DMS53 (cell line): Measurements from ENCODE around the gene C13orf46.

Source experiments
- DNase-seq: peaks from one replicate; lab custom pipeline; 2025; lab: John Stamatoyannopoulos, UW

Gene C13orf46

DNA sequence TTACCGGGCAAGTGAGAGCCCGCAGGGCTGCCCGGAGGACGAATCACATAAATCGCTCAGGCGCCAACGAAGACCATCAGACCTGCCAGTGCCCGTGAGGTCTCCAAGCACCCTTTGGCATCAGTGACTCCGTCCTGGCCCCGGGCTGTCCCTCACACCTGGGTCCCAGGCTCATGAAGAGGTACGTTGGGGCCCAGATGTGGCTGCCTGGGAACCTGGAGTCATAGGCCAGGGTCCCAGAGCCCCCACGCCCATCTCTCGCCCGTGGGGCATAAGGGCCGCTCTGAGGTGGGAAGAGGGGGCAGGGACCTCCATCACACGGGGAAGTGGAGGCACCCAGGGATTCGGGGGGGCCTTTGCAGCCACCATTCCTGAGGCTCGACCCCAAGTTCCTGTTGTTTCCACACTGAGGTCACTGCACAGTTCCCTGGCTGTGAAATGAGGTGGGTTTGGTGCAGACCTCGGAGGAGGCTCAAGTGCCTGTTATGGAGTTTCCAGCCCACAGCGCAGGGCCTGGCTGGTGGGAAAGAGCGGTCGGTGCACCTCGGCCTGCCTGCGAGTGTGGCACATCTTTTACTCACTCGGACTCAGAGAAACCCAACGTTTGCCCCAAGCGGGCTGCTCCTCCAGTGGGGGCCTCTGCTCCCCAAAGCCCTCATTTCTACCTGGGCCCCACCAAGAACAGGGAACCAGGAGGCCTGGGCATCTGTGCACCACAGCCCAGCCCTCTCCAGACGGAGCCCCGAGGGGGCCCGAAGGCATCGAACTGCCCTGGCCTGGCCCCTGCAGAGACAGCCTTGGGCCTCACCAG, 35.9 kb upstream of the C13orf46 start:
- no peak for DNase-seq

DNA sequence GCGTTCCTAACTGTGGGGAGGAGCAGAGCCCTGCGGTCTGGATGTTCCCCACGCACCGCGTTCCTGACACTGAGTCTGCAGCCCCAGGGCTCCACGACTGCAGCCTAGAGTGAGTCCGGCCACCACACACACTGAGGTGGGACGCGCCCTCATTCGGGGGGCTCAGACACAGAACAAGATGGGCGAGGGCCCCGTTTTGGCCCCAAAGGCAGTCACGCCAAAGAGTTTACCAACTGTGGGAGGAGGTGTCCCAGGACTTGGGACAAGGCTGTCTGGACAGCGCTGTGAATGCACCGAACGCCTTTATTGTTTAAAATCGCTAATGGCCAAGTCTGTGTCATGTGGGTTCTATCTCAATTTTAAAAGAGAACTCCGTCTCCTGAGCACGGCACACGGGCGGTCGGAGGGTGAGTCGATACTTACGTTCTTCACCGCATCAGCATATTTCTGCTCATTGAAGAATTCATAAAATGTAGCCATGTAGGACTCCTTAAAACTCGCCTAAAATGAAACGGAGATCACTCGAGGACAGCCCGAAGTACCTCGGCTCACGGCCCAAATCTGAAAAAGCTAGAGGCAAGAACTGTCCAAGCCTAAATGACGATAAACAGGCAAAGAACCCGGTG, 35.2 kb upstream of the C13orf46 start:
- no peak for DNase-seq

DNA sequence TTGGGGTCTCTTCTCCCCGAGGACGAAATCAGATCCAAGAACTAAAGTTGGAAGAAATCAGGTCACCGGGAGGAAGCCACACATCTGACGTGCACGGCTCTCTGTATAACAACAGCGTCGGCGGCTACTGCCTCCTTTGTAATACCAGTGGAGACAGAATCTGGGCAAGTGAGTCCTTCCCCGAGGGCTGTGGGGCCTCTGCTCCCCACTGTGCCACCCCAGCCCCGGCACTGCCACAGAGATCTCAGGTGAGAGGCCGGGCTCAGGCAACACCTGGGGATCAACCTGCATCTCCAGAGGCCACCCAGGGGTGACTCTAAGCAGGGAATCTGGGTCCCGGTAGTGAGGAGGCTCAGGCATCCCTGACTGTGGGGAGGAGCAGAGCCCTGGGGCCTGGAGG, 33.7 kb upstream of the C13orf46 start:
- no peak for DNase-seq

DNA sequence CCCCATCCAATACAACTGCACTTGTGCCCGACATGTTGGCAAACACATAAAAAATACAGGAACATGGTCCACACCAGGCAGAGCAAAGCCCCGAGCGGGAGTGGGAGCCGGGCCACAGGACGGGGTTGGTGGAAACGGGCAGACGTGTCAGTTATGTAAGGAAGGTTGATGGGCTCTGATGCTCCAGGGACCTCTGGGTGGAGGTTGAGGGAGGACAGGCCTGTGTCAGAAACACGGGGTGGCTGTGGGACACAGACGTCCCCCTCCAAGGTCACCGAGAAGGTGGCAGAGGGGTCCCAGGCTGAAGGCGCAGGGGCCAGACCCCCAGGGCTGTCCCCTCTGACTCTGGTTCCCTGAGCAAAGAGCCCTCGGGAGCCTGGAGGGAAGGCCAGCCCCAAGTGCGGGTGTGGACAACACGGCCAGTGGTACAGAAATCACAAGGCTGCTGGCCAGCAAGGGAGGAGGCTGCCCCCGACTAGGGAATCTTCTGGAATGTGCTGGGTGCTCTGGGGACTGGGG, 31.4 kb upstream of the C13orf46 start:
- DNase-seq: no peak

DNA sequence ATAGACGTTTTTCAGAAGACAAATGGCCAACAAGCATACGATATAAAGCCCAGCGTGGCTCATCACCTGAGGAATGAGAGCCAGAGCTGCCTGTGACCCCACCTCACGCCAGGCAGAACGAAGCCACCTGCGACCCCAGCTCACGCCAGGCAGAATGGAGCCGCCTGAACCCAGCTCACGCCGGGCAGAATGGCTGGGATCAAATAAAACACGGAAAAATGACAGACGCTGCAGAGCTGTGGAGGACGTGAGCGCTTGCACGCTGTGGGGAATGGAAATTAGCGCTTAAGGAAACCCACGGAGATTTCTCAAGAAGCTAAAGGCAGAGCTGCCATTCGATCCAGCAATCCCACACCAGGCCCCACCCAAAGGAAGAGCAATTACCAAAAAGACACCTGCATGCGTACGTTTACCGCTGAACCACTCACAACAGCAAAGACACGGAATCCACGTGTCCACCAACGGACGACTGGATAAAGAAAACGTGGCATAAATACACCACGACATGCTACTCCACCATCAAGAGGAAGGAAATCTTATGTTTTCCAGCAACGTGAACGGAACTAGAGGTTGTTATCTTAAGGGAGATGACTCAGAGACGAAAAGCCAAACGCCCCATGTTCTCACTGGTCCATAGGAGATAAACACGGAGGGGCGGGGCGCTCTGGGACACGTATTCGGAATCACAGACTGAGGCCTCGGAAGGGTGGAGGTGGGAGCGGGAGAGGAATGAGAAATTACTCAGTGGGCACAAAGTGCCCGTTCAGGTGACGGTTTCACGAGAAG, 30.7 kb upstream of the C13orf46 start:
- no peak for DNase-seq

DNA sequence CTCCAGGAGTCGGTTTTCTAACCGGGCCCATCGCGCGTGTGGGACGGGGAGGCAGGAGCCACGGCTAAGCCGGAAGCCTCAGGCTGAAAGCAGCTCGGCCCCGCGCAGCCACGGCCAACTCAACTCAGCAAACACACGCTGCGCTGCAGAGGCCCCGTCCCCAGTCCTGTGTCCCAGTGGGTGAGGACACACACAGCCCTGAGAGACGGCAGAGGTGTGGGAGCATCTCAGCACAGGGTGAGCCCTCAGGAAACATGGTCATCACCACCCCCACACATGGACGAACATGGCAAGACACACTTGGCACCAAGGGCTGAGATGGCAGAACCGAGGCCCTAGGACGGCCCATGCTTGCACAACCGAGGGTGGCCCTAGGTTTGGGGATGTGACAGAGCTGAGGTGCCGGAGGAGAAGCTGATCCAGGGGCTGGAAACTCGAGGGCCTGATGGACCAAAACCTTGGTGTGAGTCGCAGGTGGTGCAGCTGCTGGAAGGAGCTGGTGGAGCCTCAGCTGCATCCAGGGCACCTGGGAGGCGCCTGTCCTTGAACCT, 29.0 kb upstream of the C13orf46 start:
- DNase-seq: no peak

DNA sequence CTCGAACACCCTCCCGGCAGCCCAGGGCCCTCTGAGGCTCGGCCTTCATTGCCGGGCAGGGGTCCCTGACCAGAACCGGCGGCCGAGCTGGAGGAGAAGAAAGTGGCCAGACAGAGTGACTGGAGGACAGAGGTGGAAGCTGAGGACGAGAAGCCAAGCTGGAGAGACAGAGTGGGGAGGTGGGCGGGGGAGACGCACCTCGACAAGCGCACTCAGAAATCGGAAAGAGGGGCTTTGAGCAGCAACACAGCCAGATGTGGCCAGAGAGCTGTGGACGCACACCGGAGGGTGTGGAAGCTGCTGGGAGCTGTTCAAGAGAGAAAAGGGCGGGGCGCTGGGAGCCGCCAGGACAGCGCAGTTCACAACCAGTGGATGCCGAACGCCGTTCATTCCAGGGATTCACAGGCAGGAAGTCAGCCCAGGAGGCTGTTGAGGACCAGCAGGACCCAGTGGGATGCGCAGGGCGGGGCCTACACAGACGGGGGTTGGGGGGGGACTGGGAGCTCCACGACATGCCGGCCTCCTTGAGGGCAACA, 28.2 kb upstream of the C13orf46 start:
- DNase-seq: no peak

DNA sequence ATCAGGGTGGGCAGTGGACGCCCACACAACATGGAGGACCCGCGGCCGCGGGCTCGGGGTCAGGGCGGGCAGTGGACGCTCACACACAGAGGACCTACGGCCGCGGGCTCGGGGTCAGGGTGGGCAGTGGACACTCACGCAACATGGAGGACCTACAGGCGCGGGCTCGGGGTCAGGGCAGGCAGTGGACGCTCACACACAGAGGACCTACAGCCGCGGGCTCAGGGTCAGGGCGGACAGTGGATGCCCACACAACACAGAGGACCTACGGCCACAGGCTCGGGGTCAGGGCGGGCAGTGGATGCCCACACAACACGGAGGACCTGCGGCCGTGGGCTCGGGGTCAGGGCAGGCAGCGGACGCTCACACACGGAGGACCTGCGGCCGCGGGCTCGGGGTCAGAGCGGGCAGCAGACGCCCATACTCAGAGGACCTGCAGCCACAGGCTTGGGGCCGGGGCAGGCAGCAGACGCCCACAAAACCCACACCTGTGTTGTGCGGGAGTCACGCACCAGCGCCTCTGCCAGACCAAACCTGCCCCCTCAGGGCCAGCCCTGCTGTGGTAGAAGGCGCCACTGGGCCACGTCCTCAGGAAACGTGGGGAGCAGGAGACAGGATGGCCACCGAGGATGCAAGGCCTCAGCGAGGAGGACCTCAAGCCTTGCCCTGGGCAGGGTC, 27.6 kb upstream of the C13orf46 start:
- DNase-seq: no peak

DNA sequence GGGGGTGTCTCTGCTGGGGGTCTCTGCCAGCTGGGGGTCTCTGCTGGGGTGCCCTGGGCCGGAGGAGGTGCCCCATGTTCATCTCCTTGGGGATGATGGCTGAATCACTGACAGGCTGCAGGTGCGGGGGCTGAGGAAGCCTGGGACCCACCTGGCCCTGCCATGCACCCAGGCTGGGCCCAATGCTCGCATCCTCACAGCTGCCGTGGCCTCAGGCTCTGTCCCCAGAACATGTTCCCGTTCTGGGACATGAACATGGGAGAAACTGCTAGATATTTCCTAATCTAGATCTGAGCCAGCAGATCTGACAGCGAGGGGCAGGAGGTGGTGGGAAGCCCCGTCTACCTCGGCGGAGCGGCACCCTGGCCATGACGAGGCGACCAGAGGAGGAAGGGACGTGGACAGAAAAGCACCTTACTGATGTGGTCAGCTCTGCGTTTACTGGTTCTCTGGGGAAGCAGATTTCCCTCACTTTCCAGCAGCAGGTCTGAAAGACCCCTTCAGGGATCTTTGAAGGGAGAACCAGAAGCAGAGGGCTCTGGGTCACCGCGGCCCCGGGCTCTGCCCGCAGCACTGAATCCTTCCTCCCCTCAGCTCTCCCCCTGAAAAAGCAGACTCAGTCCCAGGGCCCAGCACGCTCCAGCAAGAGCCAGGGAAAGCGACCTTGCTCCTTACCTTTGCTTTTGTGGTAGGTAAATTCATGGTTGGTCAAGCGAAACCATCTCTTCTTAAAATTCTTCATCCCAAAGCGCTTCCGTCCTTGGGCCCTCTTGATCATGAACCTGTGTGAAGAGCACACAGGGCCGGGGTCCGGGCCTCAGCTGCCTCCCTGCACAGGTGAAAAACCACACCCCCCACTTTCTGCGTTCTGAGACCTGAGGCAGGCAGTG, 26.5 kb upstream of the C13orf46 start:
- DNase-seq: no peak

DNA sequence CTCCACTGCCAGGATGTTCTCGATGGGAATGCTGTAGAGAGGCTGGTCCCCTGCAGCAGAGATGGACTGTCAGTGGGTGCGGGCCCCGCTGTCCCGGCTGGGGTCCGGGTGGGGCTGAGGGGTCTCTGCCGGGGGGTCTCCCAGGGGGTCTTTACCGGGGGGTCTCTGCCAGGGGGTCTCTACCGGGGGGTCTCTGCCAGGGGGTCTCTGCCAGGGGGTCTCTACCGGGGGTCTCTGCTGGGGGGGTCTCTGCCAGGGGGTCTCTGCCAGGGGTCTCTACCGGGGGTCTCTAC, 25.7 kb upstream of the C13orf46 start:
- DNase-seq: no peak

DNA sequence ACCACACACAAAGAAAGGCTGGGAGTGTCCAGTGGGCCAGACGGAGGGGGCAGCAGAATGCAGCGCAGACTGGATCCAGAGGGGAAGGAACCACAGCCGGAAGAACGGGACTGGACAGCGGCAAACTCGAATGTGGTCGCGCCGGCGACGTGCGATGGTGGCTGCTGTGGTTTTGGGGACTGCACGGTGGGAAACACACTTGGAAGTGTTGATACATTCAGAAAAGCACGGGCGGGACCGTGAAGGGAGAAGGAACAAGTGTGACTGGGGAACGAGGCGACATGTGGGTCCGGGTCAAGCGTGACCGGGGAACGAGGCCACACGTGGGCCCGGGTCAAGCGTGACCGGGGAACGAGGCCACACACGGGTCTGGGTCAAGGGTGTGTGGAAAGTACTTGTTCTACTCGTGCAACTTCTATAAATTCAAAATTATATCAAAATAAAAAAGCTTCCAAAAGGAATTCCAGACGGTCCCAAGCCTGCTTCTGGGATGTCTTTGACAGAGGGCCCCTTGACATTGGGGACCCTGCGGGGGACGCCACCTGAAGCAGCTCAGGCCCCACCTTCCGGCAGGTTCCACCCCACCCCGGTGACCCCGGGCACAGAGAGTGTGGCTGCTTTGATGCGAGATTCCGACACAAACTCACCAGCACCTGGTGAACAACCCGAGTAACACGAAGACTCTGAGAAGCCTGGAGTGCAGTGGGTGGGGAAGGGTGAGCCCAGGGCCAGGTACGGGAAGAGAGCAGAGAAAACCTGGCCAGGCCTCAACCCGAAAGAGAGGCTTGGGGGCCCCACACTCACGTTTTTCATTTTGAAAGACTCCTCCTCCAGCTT, 25.1 kb upstream of the C13orf46 start:
- DNase-seq: no peak

DNA sequence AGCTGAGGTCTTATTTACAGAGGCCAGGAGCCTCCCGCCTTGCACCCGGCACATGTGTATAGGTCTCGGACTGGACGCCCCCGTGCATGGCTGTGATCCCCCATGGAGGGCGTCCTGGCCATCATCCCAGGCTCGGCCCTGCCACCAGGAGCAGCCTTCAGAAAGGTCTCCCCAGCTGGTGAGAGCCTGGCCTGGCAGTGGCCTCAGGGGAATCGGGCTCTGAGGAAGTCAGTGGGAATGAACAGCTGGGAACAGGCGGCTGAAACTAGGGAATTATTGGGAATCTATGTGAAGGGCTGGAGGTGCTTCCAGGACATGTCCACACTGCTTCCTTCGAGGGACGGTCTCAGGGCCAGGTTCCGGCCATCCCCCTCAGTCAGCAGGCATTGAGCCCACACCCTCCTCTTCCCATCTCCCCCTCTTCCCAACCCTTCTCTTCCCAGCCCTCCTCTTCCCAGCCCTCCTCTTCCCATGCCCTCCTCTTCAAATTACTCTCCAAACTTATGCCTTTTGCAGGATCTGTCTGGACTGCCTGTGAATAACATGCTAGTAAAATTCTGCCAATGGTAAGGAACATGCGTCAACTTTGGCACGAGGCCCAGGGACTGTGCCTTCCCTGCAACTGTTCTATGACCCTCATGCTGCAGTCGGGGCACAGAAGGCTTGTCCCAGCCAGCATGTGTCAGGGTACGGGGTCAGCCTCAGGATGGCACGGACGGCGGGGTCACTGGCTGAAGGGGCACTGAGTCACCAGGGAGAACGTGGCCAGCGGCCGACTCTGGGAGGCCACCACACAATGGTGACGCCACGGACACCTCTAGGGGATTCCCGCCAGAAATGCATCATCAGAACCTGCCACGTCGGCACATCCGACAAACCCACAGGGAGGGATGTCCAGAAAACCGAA, 24.2 kb upstream of the C13orf46 start:
- DNase-seq: no peak

DNA sequence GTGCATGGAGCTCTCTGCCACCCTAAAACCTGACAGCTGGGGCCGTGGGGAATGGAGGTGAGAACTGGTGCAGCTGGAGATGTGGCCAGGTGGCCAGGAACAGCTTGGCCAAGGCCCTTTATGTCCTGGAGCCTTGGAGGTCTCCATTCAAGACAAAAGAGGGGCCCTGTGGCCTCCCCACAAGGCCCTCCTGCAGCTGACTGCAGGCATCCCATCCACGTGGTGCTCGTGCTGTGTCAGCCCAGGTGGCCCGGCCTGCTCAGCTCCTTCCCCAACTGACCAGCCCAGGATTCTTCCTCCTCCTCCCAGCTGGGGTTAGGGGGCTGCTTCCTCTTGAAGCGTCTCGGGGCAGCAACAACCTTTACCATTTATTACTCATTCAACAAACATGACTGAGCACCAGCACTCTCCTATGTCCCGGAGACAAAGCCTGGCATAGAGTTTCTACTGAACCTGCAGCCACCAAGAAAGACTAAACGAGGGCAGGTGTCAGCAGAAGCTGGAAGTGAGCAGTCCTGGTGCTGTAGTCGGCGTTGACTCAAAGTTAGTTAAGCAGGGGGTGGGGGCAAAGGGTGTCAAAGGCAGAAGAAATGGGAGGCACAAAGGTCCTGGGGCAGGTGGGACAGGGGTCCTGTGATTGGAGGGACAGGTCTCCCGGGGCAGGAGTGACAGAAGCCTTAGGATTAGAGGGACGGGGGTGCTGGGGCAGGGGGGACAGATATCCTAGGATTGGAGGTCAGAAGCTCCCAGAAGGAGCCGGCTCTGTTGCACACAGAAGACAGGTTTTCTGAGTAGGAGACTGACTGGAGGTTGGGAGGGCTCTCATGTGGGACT, 23.3 kb upstream of the C13orf46 start:
- DNase-seq: no peak

DNA sequence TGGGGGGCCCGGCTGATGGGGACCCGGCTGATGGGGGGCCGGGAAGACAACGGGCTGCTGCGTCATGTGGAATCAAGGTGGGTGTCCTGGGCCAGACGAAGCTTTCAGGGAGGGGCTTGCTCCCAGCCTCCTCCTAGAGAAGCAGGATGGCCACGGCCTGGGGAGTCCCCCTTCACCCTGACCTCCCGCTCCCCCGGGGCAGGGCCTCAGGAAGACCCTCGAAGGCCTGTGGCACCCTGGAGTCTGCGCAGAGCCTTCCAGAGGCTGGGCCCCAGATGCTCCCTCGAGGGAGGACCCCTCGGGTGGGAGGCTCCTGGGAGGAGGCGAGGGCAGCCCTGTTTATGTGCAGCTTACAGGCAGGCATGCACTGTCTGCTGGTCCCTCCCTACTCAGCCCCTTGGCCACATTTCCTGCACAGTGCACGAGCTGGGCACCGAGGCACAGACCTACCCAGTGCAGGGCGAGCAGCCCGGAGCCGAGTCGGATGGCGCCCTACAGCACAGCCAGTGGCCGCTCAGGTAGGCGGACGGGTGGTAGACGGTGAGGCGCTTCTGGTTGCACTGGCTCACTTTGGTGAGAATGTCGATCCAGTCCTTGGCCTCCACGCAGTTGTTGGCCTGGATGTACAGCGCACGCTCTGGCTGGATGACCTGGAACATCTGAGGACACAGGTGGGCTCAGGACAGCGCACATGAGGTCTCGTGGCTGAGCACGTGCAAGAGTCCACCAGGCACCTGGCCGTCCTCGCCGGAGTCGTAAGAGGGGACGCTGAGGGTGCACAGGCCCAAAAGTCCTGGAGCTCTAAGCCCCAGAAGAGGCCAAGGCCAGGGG, 22.4 kb upstream of the C13orf46 start:
- DNase-seq: no peak

DNA sequence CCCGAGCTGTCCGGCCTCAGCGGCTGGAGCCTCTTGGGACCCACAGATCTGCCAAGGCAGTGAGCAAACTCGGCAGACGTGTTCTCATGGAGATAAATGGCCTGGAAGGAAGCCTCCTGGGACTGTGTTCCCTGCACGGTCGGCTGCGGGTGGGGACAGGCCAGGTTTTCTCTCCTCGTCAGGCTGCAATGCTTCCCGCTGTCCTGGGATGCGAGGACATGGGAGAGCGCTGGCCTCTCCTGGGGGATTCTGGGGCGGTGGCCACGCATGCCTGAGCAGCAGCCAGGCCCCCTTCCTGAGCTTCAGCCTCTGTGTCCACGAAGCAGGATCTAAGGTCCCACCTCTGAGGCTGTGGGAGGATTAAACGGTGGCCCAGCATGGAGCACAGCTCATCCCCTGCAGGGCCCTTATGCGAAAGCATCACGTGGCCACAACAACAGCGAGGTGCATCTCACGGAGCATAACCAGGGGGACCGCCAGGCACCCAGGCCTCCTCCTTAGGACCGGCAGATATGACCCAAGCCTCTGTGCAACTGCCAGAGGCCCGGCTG, 21.2 kb upstream of the C13orf46 start:
- DNase-seq: no peak

DNA sequence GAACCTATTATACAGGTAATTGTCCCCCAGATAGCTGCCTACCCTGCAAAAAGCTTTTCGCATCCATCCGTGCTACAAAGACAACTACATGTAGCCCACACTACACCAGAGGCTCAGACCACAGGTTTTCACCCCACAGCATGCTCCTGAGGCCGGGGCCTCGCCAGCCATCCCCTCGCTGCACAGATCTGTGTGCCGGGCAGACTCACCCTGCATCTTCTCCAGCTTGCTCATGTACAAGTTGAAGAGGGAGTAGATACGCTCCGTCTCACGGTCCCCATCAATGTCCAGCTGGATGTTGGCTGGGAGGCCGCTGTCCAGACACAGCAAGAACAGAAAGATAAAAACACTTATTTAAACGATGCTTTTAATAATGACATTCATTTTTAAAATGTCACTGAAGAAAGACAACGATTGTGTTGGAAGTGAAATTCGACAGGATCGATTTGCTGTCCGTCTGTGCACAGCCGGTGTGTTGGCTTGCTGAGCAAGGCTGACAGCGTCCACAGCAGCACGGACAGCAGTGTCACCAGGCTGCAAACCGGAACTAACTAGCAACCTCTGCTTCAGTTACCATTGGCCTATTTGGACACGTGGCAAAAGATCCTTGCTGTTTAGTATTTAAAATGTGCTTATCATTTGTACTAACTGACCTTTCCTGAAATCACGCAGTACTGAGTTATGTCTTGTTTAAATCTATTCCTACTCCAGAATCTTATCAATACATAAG, 18.6 kb upstream of the C13orf46 start:
- DNase-seq: no peak
